Measurements from ENCODE around the gene LYZL2.
A peak's percentile ranks its signal among the peaks of the same experiment; 100 is the strongest.
"Not testable (repeated sequence)": the region's sequence is repeated elsewhere in the genome, so short reads cannot be mapped to it uniquely, and the experiment has no call there.

LYZL2 gene

GRCh38 chr10:30596013-30596412 lies 33.5 kb downstream of the LYZL2 start:
- no peak overlapping the region for H3K18ac ChIP-seq (ENCODE audit: low read length)
- H4K91ac ChIP-seq (ENCODE audit: low read depth, low read length), result no peak overlapping the region
- no peak overlapping the region for H3K23ac ChIP-seq (ENCODE audit: low read length)
- no peak overlapping the region for H4K8ac ChIP-seq (ENCODE audit: low read depth, low read length)
- no peaks in the 10 kb centered on the region for H3K36me3 ChIP-seq (ENCODE audit: control insufficient read depth in 1 of 2, insufficient read depth in 2 of 2, low read length in 2 of 2)
- H3K9ac ChIP-seq (ENCODE audit: low read length), result no peak overlapping the region
- no peak overlapping the region for H4K12ac ChIP-seq (ENCODE audit: low read depth, low read length)
- no peak overlapping the region for H2BK120ac ChIP-seq (ENCODE audit: insufficient read depth, low read length, poor library complexity)
- no peak overlapping the region for H3K4ac ChIP-seq (ENCODE audit: low read depth, low read length)
- H3K14ac ChIP-seq (ENCODE audit: low read length), result no peak overlapping the region
- no peaks in the 10 kb centered on the region for H3K79me1 ChIP-seq (ENCODE audit: low read length)
- no peak overlapping the region for H2BK5ac ChIP-seq (ENCODE audit: low read depth, low read length, poor library complexity)
- no peak overlapping the region for H2BK12ac ChIP-seq (ENCODE audit: low read length)
- H3K4me1 ChIP-seq (ENCODE audit: control insufficient read depth in 1 of 2, insufficient read depth in 2 of 2, low read length in 2 of 2), result no peaks in the 10 kb centered on the region
- H3K9me3 ChIP-seq (ENCODE audit: insufficient read depth, low read depth, low read length), result no peaks in the 10 kb centered on the region
- H3K79me2 ChIP-seq (ENCODE audit: control insufficient read depth, insufficient read depth, low read length, poor library complexity), result no peaks in the 10 kb centered on the region
- no peak for DNase-seq
- H2AFZ ChIP-seq (ENCODE audit: insufficient read depth, low read length, poor library complexity), result no peak overlapping the region
- no CpG with 5 or more reads among the region's 6 CpGs for WGBS (ENCODE audit: extremely low coverage, insufficient coverage, insufficient read length)
- no peak overlapping the region for H3K4me3 ChIP-seq (ENCODE audit: low read depth, low read length)
- no peak overlapping the region for H3K4me2 ChIP-seq (ENCODE audit: low read length)
- no peaks in the 10 kb centered on the region for H3K27me3 ChIP-seq (ENCODE audit: insufficient read depth, low read length)
- H2AK5ac ChIP-seq (ENCODE audit: low read length), result no peak overlapping the region
- H3K27ac ChIP-seq (ENCODE audit: low read depth, low read length), result no peak overlapping the region

- Histone ChIP-seq H3K4ac (ENCODE audit: low read depth, low read length) (no peak overlapping the region), H2AFZ (ENCODE audit: insufficient read depth, low read length, poor library complexity) (no peak overlapping the region), H3K4me3 (ENCODE audit: low read depth, low read length) (no peak overlapping the region), H4K91ac (ENCODE audit: low read depth, low read length) (no peak overlapping the region), H3K14ac (ENCODE audit: low read length) (no peak overlapping the region), H3K79me1 (ENCODE audit: low read length) (no peaks in the 10 kb centered on the region), H3K9me3 (ENCODE audit: insufficient read depth, low read depth, low read length) (no peaks in the 10 kb centered on the region), H2AK5ac (ENCODE audit: low read length) (no peak overlapping the region), H3K18ac (ENCODE audit: low read length) (no peak overlapping the region), H2BK12ac (ENCODE audit: low read length) (no peak overlapping the region), H3K27me3 (ENCODE audit: insufficient read depth, low read length) (no peaks in the 10 kb centered on the region), H3K9ac (ENCODE audit: low read length) (no peak overlapping the region), H2BK5ac (ENCODE audit: low read depth, low read length, poor library complexity) (no peak overlapping the region), H3K4me1 (ENCODE audit: control insufficient read depth in 1 of 2, insufficient read depth in 2 of 2, low read length in 2 of 2) (no peaks in the 10 kb centered on the region), H3K4me2 (ENCODE audit: low read length) (no peak overlapping the region), H3K36me3 (ENCODE audit: control insufficient read depth in 1 of 2, insufficient read depth in 2 of 2, low read length in 2 of 2) (no peaks in the 10 kb centered on the region), H3K79me2 (ENCODE audit: control insufficient read depth, insufficient read depth, low read length, poor library complexity) (no peaks in the 10 kb centered on the region), H4K8ac (ENCODE audit: low read depth, low read length) (no peak overlapping the region), H3K23ac (ENCODE audit: low read length) (no peak overlapping the region), H2BK120ac (ENCODE audit: insufficient read depth, low read length, poor library complexity) (no peak overlapping the region), H4K12ac (ENCODE audit: low read depth, low read length) (no peak overlapping the region), H3K27ac (ENCODE audit: low read depth, low read length) (no peak overlapping the region)
- DNase-seq, result no peak
- no CpG with 5 or more reads among the region's 4 CpGs for WGBS (ENCODE audit: extremely low coverage, insufficient coverage, insufficient read length)
These were observed 35.5 kb downstream of the LYZL2 start for GRCh38 chr10:30594077-30594476.

GRCh38 chr10:30592770-30593169 lies 36.8 kb downstream of the LYZL2 start:
- H4K12ac ChIP-seq (ENCODE audit: low read depth, low read length); H2BK12ac ChIP-seq (ENCODE audit: low read length); H3K79me1 ChIP-seq (ENCODE audit: low read length); H3K4me1 ChIP-seq (ENCODE audit: control insufficient read depth in 1 of 2, insufficient read depth in 2 of 2, low read length in 2 of 2); H3K36me3 ChIP-seq (ENCODE audit: control insufficient read depth in 1 of 2, insufficient read depth in 2 of 2, low read length in 2 of 2); H4K91ac ChIP-seq (ENCODE audit: low read depth, low read length); H3K14ac ChIP-seq (ENCODE audit: low read length); H3K79me2 ChIP-seq (ENCODE audit: control insufficient read depth, insufficient read depth, low read length, poor library complexity); H4K8ac ChIP-seq (ENCODE audit: low read depth, low read length); H2AFZ ChIP-seq (ENCODE audit: insufficient read depth, low read length, poor library complexity); DNase-seq; H3K4me2 ChIP-seq (ENCODE audit: low read length); H3K27ac ChIP-seq (ENCODE audit: low read depth, low read length); H3K4me3 ChIP-seq (ENCODE audit: low read depth, low read length); H3K23ac ChIP-seq (ENCODE audit: low read length); H3K9ac ChIP-seq (ENCODE audit: low read length); H2AK5ac ChIP-seq (ENCODE audit: low read length); H2BK5ac ChIP-seq (ENCODE audit: low read depth, low read length, poor library complexity); H3K18ac ChIP-seq (ENCODE audit: low read length); H3K9me3 ChIP-seq (ENCODE audit: insufficient read depth, low read depth, low read length); H2BK120ac ChIP-seq (ENCODE audit: insufficient read depth, low read length, poor library complexity); H3K4ac ChIP-seq (ENCODE audit: low read depth, low read length); H3K27me3 ChIP-seq (ENCODE audit: insufficient read depth, low read length): not testable (repeated sequence)
- WGBS (ENCODE audit: extremely low coverage, insufficient coverage, insufficient read length), result no CpG with 5 or more reads among the region's 3 CpGs

GRCh38 chr10:30591249-30591670 lies 38.3 kb downstream of the LYZL2 start:
- no peak overlapping the region for H4K91ac ChIP-seq (ENCODE audit: low read depth, low read length)
- no peaks in the 10 kb centered on the region for H3K9me3 ChIP-seq (ENCODE audit: insufficient read depth, low read depth, low read length)
- H2BK120ac ChIP-seq (ENCODE audit: insufficient read depth, low read length, poor library complexity), result no peak overlapping the region
- H3K23ac ChIP-seq (ENCODE audit: low read length), result no peak overlapping the region
- H3K9ac ChIP-seq (ENCODE audit: low read length), result no peak overlapping the region
- H2AFZ ChIP-seq (ENCODE audit: insufficient read depth, low read length, poor library complexity), result no peak overlapping the region
- peak; percentile 67 to 85 for DNase-seq
- no peak overlapping the region for H4K12ac ChIP-seq (ENCODE audit: low read depth, low read length)
- no peaks in the 10 kb centered on the region for H3K4me1 ChIP-seq (ENCODE audit: control insufficient read depth in 1 of 2, insufficient read depth in 2 of 2, low read length in 2 of 2)
- H2AK5ac ChIP-seq (ENCODE audit: low read length), result no peak overlapping the region
- no peaks in the 10 kb centered on the region for H3K36me3 ChIP-seq (ENCODE audit: control insufficient read depth in 1 of 2, insufficient read depth in 2 of 2, low read length in 2 of 2)
- H2BK5ac ChIP-seq (ENCODE audit: low read depth, low read length, poor library complexity), result no peak overlapping the region
- no peaks in the 10 kb centered on the region for H3K27me3 ChIP-seq (ENCODE audit: insufficient read depth, low read length)
- H3K14ac ChIP-seq (ENCODE audit: low read length), result no peak overlapping the region
- H3K79me2 ChIP-seq (ENCODE audit: control insufficient read depth, insufficient read depth, low read length, poor library complexity), result no peaks in the 10 kb centered on the region
- no peak overlapping the region for H3K27ac ChIP-seq (ENCODE audit: low read depth, low read length)
- H3K79me1 ChIP-seq (ENCODE audit: low read length), result no peaks in the 10 kb centered on the region
- H2BK12ac ChIP-seq (ENCODE audit: low read length), result no peak overlapping the region
- H3K4me2 ChIP-seq (ENCODE audit: low read length), result no peak overlapping the region
- H3K4me3 ChIP-seq (ENCODE audit: low read depth, low read length), result no peak overlapping the region
- no peak overlapping the region for H3K18ac ChIP-seq (ENCODE audit: low read length)
- no peak overlapping the region for H3K4ac ChIP-seq (ENCODE audit: low read depth, low read length)
- WGBS (ENCODE audit: extremely low coverage, insufficient coverage, insufficient read length), result no CpG with 5 or more reads among the region's 5 CpGs
- H4K8ac ChIP-seq (ENCODE audit: low read depth, low read length), result no peak overlapping the region
